B cell (primary cell): ENCODE results near the gene TOR2A. TPM values are rescaled to one million over a fixed set of nuclear protein-coding genes. Genes with fewer than 3 reads are reported as not detected.

Experiments
- ATAC-seq: fragments of 200-7000 bp; cut with Tn5 transposase; one replicate; pipeline ENCODE4 v1.10.0; 2021; ENCODE audit warnings: low read depth, mild to moderate bottlenecking, moderate number of reproducible peaks, moderate library complexity
- CTCF ChIA-PET: fragments of 350-600 bp; sonication (Branson Sonifier 250); formaldehyde crosslinking; loops from one replicate; lab custom pipeline; 2021; ENCODE audit warnings: antibody characterized with exemption, inconsistent platforms; lab: Charles Lee
- POLR2A ChIA-PET: fragments of 350-600 bp; sonication (Branson Sonifier 250); formaldehyde crosslinking; loops from one replicate; lab custom pipeline; 2021; ENCODE audit warnings: antibody characterized with exemption; lab: Charles Lee
- DNase-seq: peaks from one replicate; pipeline ENCODE4 v3.0.0; 2013
- H2AFZ ChIP-seq: 2 replicates; pipeline ENCODE4 v1.6.1; 2012; ENCODE audit warnings: mild to moderate bottlenecking, low read depth, low read length; ENCODE audit not compliant: insufficient read depth, poor library complexity, severe bottlenecking
- H3K27ac ChIP-seq, 2 donors: 1 replicate in 1 of 2; 2 replicates in 1 of 2; pipeline ENCODE4 v1.5.1; 2012 to 2013; ENCODE audit warnings: low read length in 2 of 2, mild to moderate bottlenecking in 2 of 2, moderate library complexity in 1 of 2
- H3K27me3 ChIP-seq, 4 experiments: fragments of 200-600 bp in 1 of 4; sonication (generic) in 1 of 4; replicated peaks in 1 of 4; 1 replicate in 2 of 4; 2 replicates in 2 of 4; pipeline versions ENCODE4 v1.6.1 to v1.7.0; 2013 to 2016; ENCODE audit warnings: low read length in 3 of 4, mild to moderate bottlenecking in 2 of 4, mixed read lengths in 1 of 4, moderate library complexity in 1 of 4; ENCODE audit not compliant: insufficient read depth in 4 of 4, control insufficient read depth in 3 of 4; ENCODE audit errors: control extremely low read depth in 1 of 4
- H3K36me3 ChIP-seq, 2 experiments: replicated peaks in 1 of 2; 1 replicate in 1 of 2; 2 replicates in 1 of 2; pipeline versions ENCODE4 v1.6.1 to v1.7.1; 2013; ENCODE audit warnings: low read length in 1 of 2; ENCODE audit not compliant: insufficient read depth in 2 of 2, control insufficient read depth in 1 of 2; ENCODE audit errors: control extremely low read depth in 1 of 2, extremely low read depth in 1 of 2
- H3K4me1 ChIP-seq, 2 donors: fragments of 200-600 bp in 1 of 2; sonication (generic) in 1 of 2; 1 replicate in 1 of 2; 2 replicates in 1 of 2; pipeline versions ENCODE4 v1.5.1 to v1.6.1; 2013 to 2017; ENCODE audit warnings: low read length in 2 of 2; ENCODE audit not compliant: control insufficient read depth in 2 of 2, insufficient read depth in 2 of 2
- H3K4me2 ChIP-seq: replicated peaks from 2 replicates; pipeline ENCODE3; 2012; ENCODE audit warnings: mild to moderate bottlenecking, low read depth, low read length; ENCODE audit not compliant: poor library complexity, severe bottlenecking
- H3K4me3 ChIP-seq, 5 experiments: fragments of 200-600 bp in 1 of 5; sonication (generic) in 1 of 5; 1 replicate in 3 of 5; 2 replicates in 2 of 5; pipeline versions ENCODE4 v1.5.1 to v1.7.0; 2011 to 2016; ENCODE audit warnings: low read length in 4 of 5, mild to moderate bottlenecking in 4 of 5, low read depth in 2 of 5, control low read depth in 1 of 5, moderate library complexity in 1 of 5; ENCODE audit not compliant: insufficient read depth in 1 of 5; ENCODE audit errors: control extremely low read depth in 1 of 5, extremely low read depth in 1 of 5
- H3K79me2 ChIP-seq: fragments of 200-600 bp; sonication (generic); one replicate; pipeline ENCODE4 v1.6.0; 2016; ENCODE audit warnings: low read length; ENCODE audit not compliant: control insufficient read depth, insufficient read depth
- H3K9ac ChIP-seq: fragments of 200-600 bp; sonication (generic); 2 replicates; pipeline ENCODE4 v1.6.1; 2017; ENCODE audit warnings: mild to moderate bottlenecking, low read length, moderate library complexity
- H3K9me3 ChIP-seq, 3 donors: one replicate each; pipeline versions ENCODE4 v1.6.1 to v1.7.1; 2013; ENCODE audit warnings: low read length in 2 of 3; ENCODE audit not compliant: control insufficient read depth in 2 of 3, insufficient read depth in 1 of 3; ENCODE audit errors: control extremely low read depth in 1 of 3
- H4K20me1 ChIP-seq: 2 replicates; pipeline ENCODE4 v1.6.0; 2012; ENCODE audit warnings: mild to moderate bottlenecking, low read length; ENCODE audit not compliant: insufficient read depth, control insufficient read depth, poor library complexity, severe bottlenecking
- H3K27ac Mint-ChIP-seq: one replicate; pipeline ENCODE4 v1.8.0; 2021; ENCODE audit warnings: mixed read lengths
- H3K27me3 Mint-ChIP-seq: one replicate; pipeline ENCODE4 v1.8.0; 2021; ENCODE audit warnings: mixed read lengths
- H3K4me1 Mint-ChIP-seq: one replicate; pipeline ENCODE4 v1.8.0; 2021; ENCODE audit warnings: mixed read lengths
- H3K4me3 Mint-ChIP-seq: one replicate; pipeline ENCODE4 v1.8.0; 2021; ENCODE audit warnings: mixed read lengths
- H3K9me3 Mint-ChIP-seq: one replicate; pipeline ENCODE4 v1.8.0; 2022; ENCODE audit warnings: mixed read lengths; ENCODE audit not compliant: insufficient read depth
- EZH2 ChIP-seq: IDR thresholded peaks from 2 replicates; pipeline ENCODE4 v1.6.1; 2012; ENCODE audit warnings: borderline replicate concordance, low read depth, mild to moderate bottlenecking, moderate library complexity, low read length; ENCODE audit not compliant: insufficient read depth, poor library complexity, severe bottlenecking
- WGBS: methylation state at CpG from one replicate; pipeline ENCODE4 v1.1.5; 2013; ENCODE audit warnings: missing lambda C conversion rate; ENCODE audit not compliant: insufficient coverage; 5-methylcytosine and 5-hydroxymethylcytosine counted together
- intact Hi-C: fragments of 100-400 bp; cut with micrococcal nuclease; formaldehyde crosslinking; loops from one replicate; pipeline ENCODE4 v1.10.0; 2022
- polyA plus RNA-seq: library from polyadenylated mRNA; depleted of rRNA; stranded (reverse); fragments of >200 nt; gene quantifications from 2 replicates; pipeline ENCODE4 v1.2.3, GENCODE V29; 2012
- total RNA-seq, 2 donors: library from RNA; stranded (reverse); fragments of 120-200 nt in 1 of 2; gene quantifications; 1 replicate in 1 of 2; 2 replicates in 1 of 2; pipeline versions ENCODE4 v1.2.3 to v1.2.4, GENCODE V29; 2013 to 2022
- TF ChIP-seq, protein P1 (sequence below): fragments of 200-600 bp; IDR thresholded peaks from one replicate; pipeline ENCODE4 v1.8.0; 2022; ENCODE audit warnings: antibody characterized with exemption, mild to moderate bottlenecking

TOR2A gene
- total and polyA plus RNA-seq, 2 donors (not counting 1 experiment from before 2014, with no cell fraction given) = 15.8 to 26.5 TPM

- Mint-ChIP-seq H3K4me1 (peaks cover 3% of the 10 kb centered on the region), H3K27me3 (no peaks in the 10 kb centered on the region), H3K9me3 (no peaks in the 10 kb centered on the region), H3K4me3 (no peak overlapping the region), H3K27ac (no peak overlapping the region)
- TF ChIP-seq, protein P1, sequence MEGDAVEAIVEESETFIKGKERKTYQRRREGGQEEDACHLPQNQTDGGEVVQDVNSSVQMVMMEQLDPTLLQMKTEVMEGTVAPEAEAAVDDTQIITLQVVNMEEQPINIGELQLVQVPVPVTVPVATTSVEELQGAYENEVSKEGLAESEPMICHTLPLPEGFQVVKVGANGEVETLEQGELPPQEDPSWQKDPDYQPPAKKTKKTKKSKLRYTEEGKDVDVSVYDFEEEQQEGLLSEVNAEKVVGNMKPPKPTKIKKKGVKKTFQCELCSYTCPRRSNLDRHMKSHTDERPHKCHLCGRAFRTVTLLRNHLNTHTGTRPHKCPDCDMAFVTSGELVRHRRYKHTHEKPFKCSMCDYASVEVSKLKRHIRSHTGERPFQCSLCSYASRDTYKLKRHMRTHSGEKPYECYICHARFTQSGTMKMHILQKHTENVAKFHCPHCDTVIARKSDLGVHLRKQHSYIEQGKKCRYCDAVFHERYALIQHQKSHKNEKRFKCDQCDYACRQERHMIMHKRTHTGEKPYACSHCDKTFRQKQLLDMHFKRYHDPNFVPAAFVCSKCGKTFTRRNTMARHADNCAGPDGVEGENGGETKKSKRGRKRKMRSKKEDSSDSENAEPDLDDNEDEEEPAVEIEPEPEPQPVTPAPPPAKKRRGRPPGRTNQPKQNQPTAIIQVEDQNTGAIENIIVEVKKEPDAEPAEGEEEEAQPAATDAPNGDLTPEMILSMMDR = no peak
- TF ChIP-seq EZH2 = no peak
- ATAC-seq (no peak), DNase-seq (no peak)
- Histone ChIP-seq H3K27ac (no peak overlapping the region), H3K4me1 (no peaks in the 10 kb centered on the region), H3K27me3 (no peaks in the 10 kb centered on the region), H3K36me3 (peaks cover 0 to 10% of the 10 kb centered on the region in 2 experiments), H3K4me2 (no peak overlapping the region), H3K4me3 (no peak overlapping the region), H2AFZ (no peak overlapping the region), H3K9me3 (no peaks in the 10 kb centered on the region), H4K20me1 (no peaks in the 10 kb centered on the region), H3K79me2 (no peaks in the 10 kb centered on the region), H3K9ac (no peak overlapping the region)
- CTCF ChIA-PET = interaction anchor here (1.1 to 1.3 kb wide), 3 partner anchors 139 to 193 kb away, joined by 3 to 7 read pairs (median 7); no protein-coding TSS in a partner anchor
- WGBS = 89% methylated on average over 5 of the region's 8 CpGs
- POLR2A ChIA-PET = interaction anchor here (0.8 kb wide), 1 partner anchor 13 kb away, joined by 3 read pairs; the partner anchor contains the start of genes PTRH1 and TTC16
- intact Hi-C loops = no loop called here
These were observed 6.3 kb downstream of the TOR2A start for GRCh38 chr9:127728808-127729207.

DNA sequence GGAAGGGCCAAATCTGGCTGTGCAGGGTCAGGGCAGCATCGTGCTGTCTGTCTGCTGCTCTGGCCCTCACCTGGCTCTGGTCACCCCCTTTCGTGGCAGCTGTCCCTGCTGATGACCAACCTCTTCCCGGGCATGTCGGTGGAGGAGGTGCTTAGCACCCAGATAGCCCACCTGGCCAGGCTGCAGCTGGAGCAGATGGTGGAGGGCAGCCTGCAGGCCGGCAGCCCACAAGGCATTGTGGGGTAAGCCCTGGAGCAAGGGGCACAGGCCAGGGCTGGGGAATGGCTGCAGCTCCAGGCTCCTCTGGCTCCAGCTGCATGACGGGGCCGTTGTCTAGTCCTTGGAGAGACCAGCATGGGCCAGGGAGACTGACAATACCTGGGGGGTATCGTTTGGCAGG lies 8.2 kb downstream of the TOR2A start:
- Histone ChIP-seq H3K27ac (no peak overlapping the region), H3K4me3 (no peak overlapping the region), H2AFZ (no peak overlapping the region), H3K9me3 (no peaks in the 10 kb centered on the region), H3K9ac (no peak overlapping the region), H3K79me2 (no peaks in the 10 kb centered on the region), H3K27me3 (no peaks in the 10 kb centered on the region), H3K4me2 (no peak overlapping the region), H3K4me1 (no peaks in the 10 kb centered on the region), H4K20me1 (no peaks in the 10 kb centered on the region), H3K36me3 (peaks cover 0 to 6% of the 10 kb centered on the region in 2 experiments)
- no peaks in the 10 kb centered on the region for H3K27me3 Mint-ChIP-seq
- no peaks in the 10 kb centered on the region for H3K4me1 Mint-ChIP-seq
- ATAC-seq (no peak), DNase-seq (no peak)
- POLR2A ChIA-PET = no interaction called here
- no peak overlapping the region for H3K27ac Mint-ChIP-seq
- intact Hi-C loops = no loop called here
- WGBS = 83% methylated on average over 7 of the region's 8 CpGs
- no peak overlapping the region for H3K4me3 Mint-ChIP-seq
- TF ChIP-seq, protein P1 = no peak
- no peak for TF ChIP-seq EZH2
- CTCF ChIA-PET = interaction anchor here (0.6 kb wide), 1 partner anchor 10 kb away, joined by 4 read pairs; no protein-coding TSS in a partner anchor
- no peaks in the 10 kb centered on the region for H3K9me3 Mint-ChIP-seq
